Keratinocyte (primary cell): ENCODE measurements around the gene TAS1R2. TPM values are rescaled to one million over a fixed set of nuclear protein-coding genes. Genes with fewer than 3 reads are reported as not detected.

Source experiments
- DNase-seq: peaks from one replicate; pipeline ENCODE4 v3.0.0-alpha.2; 2011; ENCODE audit warnings: low read depth, missing footprints, low spot score
- FAIRE-seq: peaks from 2 replicates; lab custom pipeline; 2011; peaks lifted over from hg19 to GRCh38; lab: Jason Lieb, UNC
- H2AFZ ChIP-seq: 2 replicates; pipeline ENCODE4 v1.6.0; 2012; ENCODE audit warnings: low read length, control low read depth, inconsistent platforms; ENCODE audit not compliant: control insufficient read depth
- H3K27ac ChIP-seq: 2 replicates; pipeline ENCODE4 v1.5.1; 2011; ENCODE audit warnings: low read length; ENCODE audit not compliant: control insufficient read depth, insufficient read depth
- H3K27me3 ChIP-seq: 3 replicates; pipeline ENCODE4 v1.6.0; 2011; ENCODE audit warnings: low read length; ENCODE audit not compliant: control insufficient read depth, insufficient read depth; ENCODE audit errors: extremely low read depth
- H3K36me3 ChIP-seq, 2 experiments: 2 replicates in 1 of 2; 3 replicates in 1 of 2; pipeline ENCODE4 v1.5.1; 2011; ENCODE audit warnings: low read length in 2 of 2, mild to moderate bottlenecking in 1 of 2; ENCODE audit not compliant: control insufficient read depth in 2 of 2, insufficient read depth in 2 of 2; ENCODE audit errors: extremely low read depth in 1 of 2
- H3K4me1 ChIP-seq: 3 replicates; pipeline ENCODE4 v1.5.1; 2011; ENCODE audit warnings: low read length; ENCODE audit not compliant: control insufficient read depth, insufficient read depth; ENCODE audit errors: extremely low read depth
- H3K4me2 ChIP-seq: 3 replicates; pipeline ENCODE4 v1.6.0; 2011; ENCODE audit warnings: low read depth, low read length; ENCODE audit not compliant: control insufficient read depth, insufficient read depth; ENCODE audit errors: extremely low read depth
- H3K4me3 ChIP-seq, 3 experiments: fragments of 200-600 bp in 1 of 3; sonication (generic) in 1 of 3; 2 replicates in 2 of 3; 3 replicates in 1 of 3; pipeline ENCODE4 v1.5.1; 2011 to 2016; ENCODE audit warnings: low read length in 3 of 3, mild to moderate bottlenecking in 3 of 3, control low read depth in 2 of 3, inconsistent platforms in 1 of 3, low read depth in 1 of 3, mixed read lengths in 1 of 3, mixed run types in 1 of 3, moderate library complexity in 1 of 3; ENCODE audit not compliant: control insufficient read depth in 2 of 3, insufficient read depth in 2 of 3; ENCODE audit errors: extremely low read depth in 1 of 3
- H3K79me2 ChIP-seq: 2 replicates; pipeline ENCODE4 v1.6.0; 2012; ENCODE audit warnings: low read length; ENCODE audit not compliant: control insufficient read depth, insufficient read depth
- H3K9ac ChIP-seq: 3 replicates; pipeline ENCODE4 v1.6.0; 2011; ENCODE audit warnings: low read length; ENCODE audit not compliant: control insufficient read depth, insufficient read depth; ENCODE audit errors: extremely low read depth
- H3K9me1 ChIP-seq: 3 replicates; pipeline ENCODE4 v1.6.0; 2011; ENCODE audit warnings: low read length; ENCODE audit not compliant: control insufficient read depth, insufficient read depth; ENCODE audit errors: extremely low read depth
- H3K9me3 ChIP-seq: 2 replicates; pipeline ENCODE4 v1.5.1; 2012; ENCODE audit warnings: low read depth, low read length; ENCODE audit not compliant: control insufficient read depth
- H4K20me1 ChIP-seq: 3 replicates; pipeline ENCODE4 v1.6.0; 2011; ENCODE audit warnings: low read length; ENCODE audit not compliant: control insufficient read depth, insufficient read depth; ENCODE audit errors: extremely low read depth
- CTCF ChIP-seq, 3 experiments: IDR thresholded peaks in 1 of 3; conservative IDR thresholded peaks in 1 of 3; optimal IDR thresholded peaks in 1 of 3; 2 replicates in 2 of 3; 3 replicates in 1 of 3; pipeline versions ENCODE3 to v1.5.1; 2011; ENCODE audit warnings: low read length in 3 of 3, mild to moderate bottlenecking in 3 of 3, moderate library complexity in 2 of 3, control low read depth in 1 of 3, inconsistent platforms in 1 of 3; ENCODE audit not compliant: insufficient read depth in 2 of 3; ENCODE audit errors: extremely low read depth in 1 of 3
- EZH2 ChIP-seq: IDR thresholded peaks from one replicate; pipeline ENCODE4 v1.6.1; 2012; ENCODE audit warnings: inconsistent platforms, mild to moderate bottlenecking, low read length, moderate library complexity
- dilution Hi-C: fragments of 300-500 bp; cut with MboI; formaldehyde crosslinking; loops from one replicate; pipeline ENCODE4 v1.7.0; 2020; ENCODE audit warnings: low sequenced_read_pairs; ENCODE audit not compliant: extremely low pct_ligation_motif_present
- polyA plus RNA-seq, 5 experiments: library from polyadenylated mRNA; depleted of rRNA in 3 of 5; stranded (reverse) in 3 of 5; stranded (forward) in 1 of 5; unstranded in 1 of 5; fragments of >200 nt; gene quantifications; 1 replicate in 1 of 5; 2 replicates in 3 of 5; 3 replicates in 1 of 5; pipeline versions ENCODE4 v1.2.1 to v1.2.3, GENCODE V29; 2011 to 2012; ENCODE audit warnings: missing spikeins in 2 of 5, low read depth in 1 of 5, low replicate concordance in 1 of 5

Gene TAS1R2
- polyA plus RNA-seq, 1 donor (not counting 4 experiments of a cell fraction or from before 2014, with no cell fraction given), result not detected

GRCh38 chr1:18819203-18819602, 40.3 kb downstream of the TAS1R2 start:
- Histone ChIP-seq H3K4me2 (no peak overlapping the region), H3K79me2 (no peaks in the 10 kb centered on the region), H3K27ac (no peak overlapping the region), H3K4me3 (no peak overlapping the region), H3K9me1 (no peaks in the 10 kb centered on the region), H3K9me3 (no peaks in the 10 kb centered on the region), H3K9ac (no peak overlapping the region), H3K27me3 (peaks cover 33% of the 10 kb centered on the region), H4K20me1 (no peaks in the 10 kb centered on the region), H3K4me1 (peaks cover 3% of the 10 kb centered on the region), H3K36me3 (no peaks in the 10 kb centered on the region), H2AFZ (no peak overlapping the region)
- no peak for TF ChIP-seq EZH2
- TF ChIP-seq CTCF (optimal IDR thresholded peaks at IDR 0.05 in 1 of 3, IDR thresholded peaks at IDR 0.05 in 1 of 3, conservative IDR thresholded peaks at IDR 0.05 in 1 of 3; ENCODE audit: extremely low read depth in 1 of 3, insufficient read depth in 2 of 3, low read length in 3 of 3), result no peak
- dilution Hi-C loops, result no loop called here
- DNase-seq (no peak), FAIRE-seq (no peak)

GRCh38 chr1:18817795-18818435, 41.5 kb downstream of the TAS1R2 start:
- H3K27me3 ChIP-seq, result peaks cover 33% of the 10 kb centered on the region
- H4K20me1 ChIP-seq, result no peaks in the 10 kb centered on the region
- H3K9me1 ChIP-seq, result no peaks in the 10 kb centered on the region
- H3K36me3 ChIP-seq, result no peaks in the 10 kb centered on the region
- H3K9me3 ChIP-seq, result no peaks in the 10 kb centered on the region
- no peak for DNase-seq
- no peak for TF ChIP-seq EZH2
- no peak for TF ChIP-seq CTCF (optimal IDR thresholded peaks at IDR 0.05 in 1 of 3, IDR thresholded peaks at IDR 0.05 in 1 of 3, conservative IDR thresholded peaks at IDR 0.05 in 1 of 3; ENCODE audit: extremely low read depth in 1 of 3, insufficient read depth in 2 of 3, low read length in 3 of 3)
- H3K4me2 ChIP-seq, result no peak overlapping the region
- dilution Hi-C loops, result no loop called here
- no peak overlapping the region for H3K27ac ChIP-seq
- H3K4me3 ChIP-seq, result no peak overlapping the region
- no peaks in the 10 kb centered on the region for H3K79me2 ChIP-seq
- peaks cover 3% of the 10 kb centered on the region for H3K4me1 ChIP-seq
- no peak overlapping the region for H3K9ac ChIP-seq
- H2AFZ ChIP-seq, result no peak overlapping the region
- FAIRE-seq, result no peak
